Testis (tissue), 2 donors: ENCODE results near the gene SDK2.

Experiments
- CTCF ChIP-seq, 3 experiments: fragments of 450-650 bp in 2 of 3; fragments of 200-600 bp in 1 of 3; sonication (generic) in 1 of 3; IDR thresholded peaks; one replicate each; pipeline ENCODE4 v1.5.1; 2016 to 2019; ENCODE audit warnings: antibody characterized with exemption in 3 of 3, mild to moderate bottlenecking in 2 of 3, moderate library complexity in 1 of 3
- POLR2A ChIP-seq: fragments of 450-650 bp; IDR thresholded peaks from one replicate; pipeline ENCODE4 v1.6.1; 2017; ENCODE audit warnings: antibody characterized with exemption, mild to moderate bottlenecking, moderate library complexity

DNA sequence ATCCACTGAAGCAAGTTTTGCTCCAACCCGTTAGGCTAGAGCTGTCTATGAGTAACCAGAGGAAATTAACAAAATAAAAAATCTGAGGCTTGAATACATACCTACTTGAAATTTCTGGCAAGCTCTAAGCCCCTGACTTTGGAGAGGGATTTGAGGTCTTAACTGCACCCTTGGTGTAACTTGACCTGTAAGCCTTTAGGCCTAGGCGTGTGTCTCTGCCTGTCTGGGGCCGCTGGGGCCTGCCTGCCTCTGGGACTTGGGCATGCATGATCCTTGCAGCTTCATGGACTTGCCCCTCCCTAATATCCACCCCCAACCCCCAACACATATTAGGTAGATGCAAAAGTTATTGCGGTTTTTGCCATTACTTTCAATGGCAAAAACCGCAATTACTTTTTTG is 328.8 kb downstream of the SDK2 start:
- no peak for TF ChIP-seq CTCF (IDR thresholded peaks at IDR 0.05)
- TF ChIP-seq POLR2A: no peak
